C4-2B (cell line): Measurements from ENCODE around the gene TYMP.

Experiments used
- ZFX ChIP-seq: fragments of 450-650 bp; IDR thresholded peaks from 2 replicates; pipeline ENCODE4 v1.6.1; 2017
- TF ChIP-seq, protein P1 (sequence below): fragments of 450-650 bp; conservative IDR thresholded peaks from 2 replicates; pipeline ENCODE4 v1.5.1; 2017; ENCODE audit warnings: mild to moderate bottlenecking

DNA sequence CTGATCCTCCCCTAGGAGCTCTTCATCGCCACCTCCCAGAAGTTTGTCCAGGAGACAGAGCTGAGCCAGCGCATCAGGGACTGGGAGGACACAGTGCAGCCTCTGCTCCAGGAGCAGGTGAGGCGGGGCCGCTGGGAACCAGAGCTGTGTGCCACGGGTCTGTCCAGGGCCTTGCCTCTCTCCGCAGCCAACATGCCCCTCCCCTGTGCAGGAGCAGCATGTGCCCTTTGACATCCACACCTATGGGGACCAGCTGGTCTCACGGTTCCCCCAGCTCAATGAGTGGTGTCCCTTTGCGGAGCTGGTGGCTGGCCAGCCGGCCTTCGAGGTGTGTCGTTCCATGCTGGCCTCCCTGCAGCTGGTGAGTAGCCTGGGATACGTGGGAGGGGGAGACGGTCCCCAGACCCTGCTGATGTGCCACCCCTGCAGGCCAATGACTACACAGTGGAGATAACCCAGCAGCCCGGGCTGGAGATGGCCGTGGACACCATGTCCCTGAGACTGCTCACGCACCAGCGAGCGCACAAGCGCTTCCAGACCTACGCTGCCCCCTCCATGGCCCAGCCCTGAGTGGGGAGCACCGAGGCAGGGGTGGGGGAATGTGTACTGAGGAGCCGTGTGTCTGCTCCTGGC lies 6.9 kb downstream of the TYMP start:
- TF ChIP-seq, protein P1, sequence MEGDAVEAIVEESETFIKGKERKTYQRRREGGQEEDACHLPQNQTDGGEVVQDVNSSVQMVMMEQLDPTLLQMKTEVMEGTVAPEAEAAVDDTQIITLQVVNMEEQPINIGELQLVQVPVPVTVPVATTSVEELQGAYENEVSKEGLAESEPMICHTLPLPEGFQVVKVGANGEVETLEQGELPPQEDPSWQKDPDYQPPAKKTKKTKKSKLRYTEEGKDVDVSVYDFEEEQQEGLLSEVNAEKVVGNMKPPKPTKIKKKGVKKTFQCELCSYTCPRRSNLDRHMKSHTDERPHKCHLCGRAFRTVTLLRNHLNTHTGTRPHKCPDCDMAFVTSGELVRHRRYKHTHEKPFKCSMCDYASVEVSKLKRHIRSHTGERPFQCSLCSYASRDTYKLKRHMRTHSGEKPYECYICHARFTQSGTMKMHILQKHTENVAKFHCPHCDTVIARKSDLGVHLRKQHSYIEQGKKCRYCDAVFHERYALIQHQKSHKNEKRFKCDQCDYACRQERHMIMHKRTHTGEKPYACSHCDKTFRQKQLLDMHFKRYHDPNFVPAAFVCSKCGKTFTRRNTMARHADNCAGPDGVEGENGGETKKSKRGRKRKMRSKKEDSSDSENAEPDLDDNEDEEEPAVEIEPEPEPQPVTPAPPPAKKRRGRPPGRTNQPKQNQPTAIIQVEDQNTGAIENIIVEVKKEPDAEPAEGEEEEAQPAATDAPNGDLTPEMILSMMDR = no peak
- TF ChIP-seq ZFX = no peak
